ENCODE results near the gene PPEF2. TPM values are rescaled to one million over a fixed set of nuclear protein-coding genes. Genes with fewer than 3 reads are reported as not detected.

PPEF2 gene
- total and polyA plus RNA-seq, 10 of the 15 experiments (the other 5 are each of a cell fraction or from before 2014, with no cell fraction given), result not detected

GRCh38 chr4:75950213-75950815 is 48.1 kb upstream of the PPEF2 start (continued):
- no peak for TF ChIP-seq REST (IDR thresholded peaks at IDR 0.05; ENCODE audit: low read depth, low read length)
- no peak for TF ChIP-seq TCF3 (IDR thresholded peaks at IDR 0.05; ENCODE audit: borderline replicate concordance, insufficient read depth, low read depth, low read length)
- TF ChIP-seq ZNF217 (IDR thresholded peaks at IDR 0.05), result no peak
- TF ChIP-seq ZBED1 (IDR thresholded peaks at IDR 0.05; ENCODE audit: borderline replicate concordance), result no peak
- no peak for TF ChIP-seq STAT3 (IDR thresholded peaks at IDR 0.05; ENCODE audit: low read depth, low read length)
- no peak for TF ChIP-seq WRNIP1 (IDR thresholded peaks at IDR 0.05; ENCODE audit: borderline replicate concordance, low read depth, low read length)
- TF ChIP-seq ETV6 (conservative IDR thresholded peaks at IDR 0.05 in 1 of 2, IDR thresholded peaks at IDR 0.05 in 1 of 2; ENCODE audit: borderline replicate concordance in 1 of 2, low read depth in 1 of 2), result no peak
- TF ChIP-seq CEBPZ (IDR thresholded peaks at IDR 0.05; ENCODE audit: low read depth, low read length), result no peak
- no peak for TF ChIP-seq JUNB (IDR thresholded peaks at IDR 0.05)
- no peak for TF ChIP-seq YBX1 (IDR thresholded peaks at IDR 0.05)
- TF ChIP-seq KLF5 (IDR thresholded peaks at IDR 0.05; ENCODE audit: partially characterized antibody), result no peak
- TF ChIP-seq POU2F2 (IDR thresholded peaks at IDR 0.05; ENCODE audit: borderline replicate concordance, low read depth, low read length), result no peak

Measured in GM12878 (cell line).